ENCODE data around the gene SLC44A2. TPM values are rescaled to one million over a fixed set of nuclear protein-coding genes. Genes with fewer than 3 reads are reported as not detected.

SLC44A2 gene
- total and polyA plus RNA-seq, 2 experiments from 2014 or later: 43.2 to 65.0 TPM

DNA sequence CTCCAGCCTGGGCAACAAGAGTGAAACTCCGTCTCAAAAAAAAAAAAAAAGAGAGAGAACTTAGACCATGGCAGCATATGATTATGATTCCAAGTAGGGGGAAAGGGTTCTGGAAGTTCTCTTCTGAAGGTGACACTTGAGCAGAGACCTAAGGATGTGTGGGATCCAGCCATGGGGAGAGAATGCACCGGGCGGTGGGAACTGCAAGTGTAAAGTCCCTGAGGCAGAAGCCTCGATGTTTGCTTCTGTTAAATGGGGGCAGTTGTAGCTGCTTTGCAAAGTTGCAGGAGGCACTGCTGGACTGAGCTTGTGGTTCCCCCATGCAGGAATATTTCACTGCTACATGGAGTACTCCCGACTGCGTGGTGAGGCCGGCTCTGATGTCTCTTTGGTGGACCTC, 9.1 kb downstream of the SLC44A2 start (continued):
- TF ChIP-seq, protein P1, sequence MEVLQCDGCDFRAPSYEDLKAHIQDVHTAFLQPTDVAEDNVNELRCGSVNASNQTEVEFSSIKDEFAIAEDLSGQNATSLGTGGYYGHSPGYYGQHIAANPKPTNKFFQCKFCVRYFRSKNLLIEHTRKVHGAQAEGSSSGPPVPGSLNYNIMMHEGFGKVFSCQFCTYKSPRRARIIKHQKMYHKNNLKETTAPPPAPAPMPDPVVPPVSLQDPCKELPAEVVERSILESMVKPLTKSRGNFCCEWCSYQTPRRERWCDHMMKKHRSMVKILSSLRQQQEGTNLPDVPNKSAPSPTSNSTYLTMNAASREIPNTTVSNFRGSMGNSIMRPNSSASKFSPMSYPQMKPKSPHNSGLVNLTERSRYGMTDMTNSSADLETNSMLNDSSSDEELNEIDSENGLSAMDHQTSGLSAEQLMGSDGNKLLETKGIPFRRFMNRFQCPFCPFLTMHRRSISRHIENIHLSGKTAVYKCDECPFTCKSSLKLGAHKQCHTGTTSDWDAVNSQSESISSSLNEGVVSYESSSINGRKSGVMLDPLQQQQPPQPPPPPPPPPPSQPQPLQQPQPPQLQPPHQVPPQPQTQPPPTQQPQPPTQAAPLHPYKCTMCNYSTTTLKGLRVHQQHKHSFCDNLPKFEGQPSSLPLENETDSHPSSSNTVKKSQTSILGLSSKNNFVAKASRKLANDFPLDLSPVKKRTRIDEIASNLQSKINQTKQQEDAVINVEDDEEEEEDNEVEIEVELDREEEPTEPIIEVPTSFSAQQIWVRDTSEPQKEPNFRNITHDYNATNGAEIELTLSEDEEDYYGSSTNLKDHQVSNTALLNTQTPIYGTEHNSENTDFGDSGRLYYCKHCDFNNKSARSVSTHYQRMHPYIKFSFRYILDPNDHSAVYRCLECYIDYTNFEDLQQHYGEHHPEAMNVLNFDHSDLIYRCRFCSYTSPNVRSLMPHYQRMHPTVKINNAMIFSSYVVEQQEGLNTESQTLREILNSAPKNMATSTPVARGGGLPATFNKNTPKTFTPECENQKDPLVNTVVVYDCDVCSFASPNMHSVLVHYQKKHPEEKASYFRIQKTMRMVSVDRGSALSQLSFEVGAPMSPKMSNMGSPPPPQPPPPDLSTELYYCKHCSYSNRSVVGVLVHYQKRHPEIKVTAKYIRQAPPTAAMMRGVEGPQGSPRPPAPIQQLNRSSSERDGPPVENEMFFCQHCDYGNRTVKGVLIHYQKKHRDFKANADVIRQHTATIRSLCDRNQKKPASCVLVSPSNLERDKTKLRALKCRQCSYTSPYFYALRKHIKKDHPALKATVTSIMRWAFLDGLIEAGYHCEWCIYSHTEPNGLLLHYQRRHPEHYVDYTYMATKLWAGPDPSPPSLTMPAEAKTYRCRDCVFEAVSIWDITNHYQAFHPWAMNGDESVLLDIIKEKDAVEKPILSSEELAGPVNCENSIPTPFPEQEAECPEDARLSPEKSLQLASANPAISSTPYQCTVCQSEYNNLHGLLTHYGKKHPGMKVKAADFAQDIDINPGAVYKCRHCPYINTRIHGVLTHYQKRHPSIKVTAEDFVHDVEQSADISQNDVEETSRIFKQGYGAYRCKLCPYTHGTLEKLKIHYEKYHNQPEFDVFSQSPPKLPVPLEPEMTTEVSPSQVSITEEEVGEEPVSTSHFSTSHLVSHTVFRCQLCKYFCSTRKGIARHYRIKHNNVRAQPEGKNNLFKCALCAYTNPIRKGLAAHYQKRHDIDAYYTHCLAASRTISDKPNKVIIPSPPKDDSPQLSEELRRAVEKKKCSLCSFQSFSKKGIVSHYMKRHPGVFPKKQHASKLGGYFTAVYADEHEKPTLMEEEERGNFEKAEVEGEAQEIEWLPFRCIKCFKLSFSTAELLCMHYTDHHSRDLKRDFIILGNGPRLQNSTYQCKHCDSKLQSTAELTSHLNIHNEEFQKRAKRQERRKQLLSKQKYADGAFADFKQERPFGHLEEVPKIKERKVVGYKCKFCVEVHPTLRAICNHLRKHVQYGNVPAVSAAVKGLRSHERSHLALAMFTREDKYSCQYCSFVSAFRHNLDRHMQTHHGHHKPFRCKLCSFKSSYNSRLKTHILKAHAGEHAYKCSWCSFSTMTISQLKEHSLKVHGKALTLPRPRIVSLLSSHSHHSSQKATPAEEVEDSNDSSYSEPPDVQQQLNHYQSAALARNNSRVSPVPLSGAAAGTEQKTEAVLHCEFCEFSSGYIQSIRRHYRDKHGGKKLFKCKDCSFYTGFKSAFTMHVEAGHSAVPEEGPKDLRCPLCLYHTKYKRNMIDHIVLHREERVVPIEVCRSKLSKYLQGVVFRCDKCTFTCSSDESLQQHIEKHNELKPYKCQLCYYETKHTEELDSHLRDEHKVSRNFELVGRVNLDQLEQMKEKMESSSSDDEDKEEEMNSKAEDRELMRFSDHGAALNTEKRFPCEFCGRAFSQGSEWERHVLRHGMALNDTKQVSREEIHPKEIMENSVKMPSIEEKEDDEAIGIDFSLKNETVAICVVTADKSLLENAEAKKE (CRISPR knock-in tag; IDR thresholded peaks at IDR 0.05): no peak
- TF ChIP-seq ETS1 (IDR thresholded peaks at IDR 0.05): no peak
- TF ChIP-seq STAT1 (IDR thresholded peaks at IDR 0.05; ENCODE audit: unreplicated experiment): no peak

- no peaks in the 10 kb centered on the region for H3K27me3 ChIP-seq (ENCODE audit: insufficient read depth)
- H3K36me3 ChIP-seq (ENCODE audit: insufficient read depth): peaks cover 16% of the 10 kb centered on the region; the same call in 1 of the 2 replicates
- no peaks in the 10 kb centered on the region for H3K79me2 ChIP-seq (replicated peaks; ENCODE audit: insufficient read depth)
- DNase-seq (ENCODE audit: low spot score) (peak; percentile 31), ATAC-seq (no peak)
- no peak overlapping the region for H3K27ac ChIP-seq (ENCODE audit: low read depth)
- H3K27me3 Mint-ChIP-seq (ENCODE audit: insufficient read depth, low read depth, poor library complexity): peaks cover 8% of the 10 kb centered on the region
- H3K4me3 ChIP-seq: no peak overlapping the region
- no peak overlapping the region; the same call in 1 of the 2 replicates for H3K27ac Mint-ChIP-seq
- peaks cover 84% of the 10 kb centered on the region for H3K36me3 Mint-ChIP-seq (ENCODE audit: low read depth)
- H3K9me2 ChIP-seq (ENCODE audit: insufficient read depth): no peaks in the 10 kb centered on the region
- H3K4me1 ChIP-seq (ENCODE audit: insufficient read depth): no peaks in the 10 kb centered on the region
- H3K9me3 Mint-ChIP-seq: no peaks in the 10 kb centered on the region; the same call in 2 of the 3 replicates
- no peak overlapping the region for H3K4me3 Mint-ChIP-seq
- peaks cover 8% of the 10 kb centered on the region; the same call in 2 of the 3 replicates for H3K4me1 Mint-ChIP-seq
- no peak overlapping the region for H2AFZ ChIP-seq
- H3K4me2 ChIP-seq: no peak overlapping the region
- H3F3A ChIP-seq (replicated peaks; ENCODE audit: low read depth): peaks cover 7% of the 10 kb centered on the region; the same call in 1 of the 2 replicates
- peaks cover 4% of the 10 kb centered on the region; the same call in 1 of the 2 replicates for H4K20me1 ChIP-seq (replicated peaks; ENCODE audit: insufficient read depth)
- no peak for TF ChIP-seq EZH2 (IDR thresholded peaks at IDR 0.05; ENCODE audit: low read depth, unreplicated experiment)
- no peak for TF ChIP-seq POLR2AphosphoS5 (IDR thresholded peaks at IDR 0.05; ENCODE audit: low read depth)
- no peak for TF ChIP-seq STAT1 (IDR thresholded peaks at IDR 0.05; ENCODE audit: unreplicated experiment)
- TF ChIP-seq, protein P2, sequence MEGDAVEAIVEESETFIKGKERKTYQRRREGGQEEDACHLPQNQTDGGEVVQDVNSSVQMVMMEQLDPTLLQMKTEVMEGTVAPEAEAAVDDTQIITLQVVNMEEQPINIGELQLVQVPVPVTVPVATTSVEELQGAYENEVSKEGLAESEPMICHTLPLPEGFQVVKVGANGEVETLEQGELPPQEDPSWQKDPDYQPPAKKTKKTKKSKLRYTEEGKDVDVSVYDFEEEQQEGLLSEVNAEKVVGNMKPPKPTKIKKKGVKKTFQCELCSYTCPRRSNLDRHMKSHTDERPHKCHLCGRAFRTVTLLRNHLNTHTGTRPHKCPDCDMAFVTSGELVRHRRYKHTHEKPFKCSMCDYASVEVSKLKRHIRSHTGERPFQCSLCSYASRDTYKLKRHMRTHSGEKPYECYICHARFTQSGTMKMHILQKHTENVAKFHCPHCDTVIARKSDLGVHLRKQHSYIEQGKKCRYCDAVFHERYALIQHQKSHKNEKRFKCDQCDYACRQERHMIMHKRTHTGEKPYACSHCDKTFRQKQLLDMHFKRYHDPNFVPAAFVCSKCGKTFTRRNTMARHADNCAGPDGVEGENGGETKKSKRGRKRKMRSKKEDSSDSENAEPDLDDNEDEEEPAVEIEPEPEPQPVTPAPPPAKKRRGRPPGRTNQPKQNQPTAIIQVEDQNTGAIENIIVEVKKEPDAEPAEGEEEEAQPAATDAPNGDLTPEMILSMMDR (conservative IDR thresholded peaks at IDR 0.05; ENCODE audit: low read depth in 2 of 2): no peak
- TF ChIP-seq ZNF114 (CRISPR knock-in tag; IDR thresholded peaks at IDR 0.05): no peak
- no peak for TF ChIP-seq CREB1 (CRISPR knock-in tag; IDR thresholded peaks at IDR 0.05; ENCODE audit: low read depth)
- TF ChIP-seq, protein P3, sequence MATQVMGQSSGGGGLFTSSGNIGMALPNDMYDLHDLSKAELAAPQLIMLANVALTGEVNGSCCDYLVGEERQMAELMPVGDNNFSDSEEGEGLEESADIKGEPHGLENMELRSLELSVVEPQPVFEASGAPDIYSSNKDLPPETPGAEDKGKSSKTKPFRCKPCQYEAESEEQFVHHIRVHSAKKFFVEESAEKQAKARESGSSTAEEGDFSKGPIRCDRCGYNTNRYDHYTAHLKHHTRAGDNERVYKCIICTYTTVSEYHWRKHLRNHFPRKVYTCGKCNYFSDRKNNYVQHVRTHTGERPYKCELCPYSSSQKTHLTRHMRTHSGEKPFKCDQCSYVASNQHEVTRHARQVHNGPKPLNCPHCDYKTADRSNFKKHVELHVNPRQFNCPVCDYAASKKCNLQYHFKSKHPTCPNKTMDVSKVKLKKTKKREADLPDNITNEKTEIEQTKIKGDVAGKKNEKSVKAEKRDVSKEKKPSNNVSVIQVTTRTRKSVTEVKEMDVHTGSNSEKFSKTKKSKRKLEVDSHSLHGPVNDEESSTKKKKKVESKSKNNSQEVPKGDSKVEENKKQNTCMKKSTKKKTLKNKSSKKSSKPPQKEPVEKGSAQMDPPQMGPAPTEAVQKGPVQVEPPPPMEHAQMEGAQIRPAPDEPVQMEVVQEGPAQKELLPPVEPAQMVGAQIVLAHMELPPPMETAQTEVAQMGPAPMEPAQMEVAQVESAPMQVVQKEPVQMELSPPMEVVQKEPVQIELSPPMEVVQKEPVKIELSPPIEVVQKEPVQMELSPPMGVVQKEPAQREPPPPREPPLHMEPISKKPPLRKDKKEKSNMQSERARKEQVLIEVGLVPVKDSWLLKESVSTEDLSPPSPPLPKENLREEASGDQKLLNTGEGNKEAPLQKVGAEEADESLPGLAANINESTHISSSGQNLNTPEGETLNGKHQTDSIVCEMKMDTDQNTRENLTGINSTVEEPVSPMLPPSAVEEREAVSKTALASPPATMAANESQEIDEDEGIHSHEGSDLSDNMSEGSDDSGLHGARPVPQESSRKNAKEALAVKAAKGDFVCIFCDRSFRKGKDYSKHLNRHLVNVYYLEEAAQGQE (IDR thresholded peaks at IDR 0.05; ENCODE audit: unreplicated experiment): no peak
- no peak for TF ChIP-seq ZNF331 (CRISPR knock-in tag; IDR thresholded peaks at IDR 0.05; ENCODE audit: low read depth)
- TF ChIP-seq EZH2phosphoT487 (IDR thresholded peaks at IDR 0.05; ENCODE audit: unreplicated experiment): no peak
- no peak for TF ChIP-seq JUNB (IDR thresholded peaks at IDR 0.05; ENCODE audit: unreplicated experiment)
Observed at GRCh38 chr19:10634963-10635362, 9.6 kb downstream of the SLC44A2 start.
